IMR-90 (cell line): ENCODE results near the gene SLC37A1. TPM values are rescaled to one million over a fixed set of nuclear protein-coding genes. Genes with fewer than 3 reads are reported as not detected.

ENCODE experiments used
- ATAC-seq: fragments of 200-7000 bp; cut with Tn5 transposase; 2 replicates; pipeline ENCODE4 v1.9.1; 2020; ENCODE audit warnings: low read depth, mild to moderate bottlenecking, moderate library complexity
- BruUV-seq: library from RNA; stranded (reverse); fragments of 400-500 nt; replicated peaks from 2 replicates; lab custom pipeline; 2021; lab: Mats Ljungman, UMichigan
- CTCF ChIA-PET: fragments of 300-600 bp; formaldehyde crosslinking; extraction: SDS; loops from one replicate; lab custom pipeline; 2021; ENCODE audit warnings: antibody characterized with exemption; lab: Yijun Ruan, JAX
- POLR2A ChIA-PET: fragments of 300-600 bp; sonication (Branson Sonifier 250); formaldehyde crosslinking; loops from one replicate; lab custom pipeline; 2022; ENCODE audit warnings: antibody characterized with exemption; ENCODE audit not compliant: unreplicated experiment; lab: Charles Lee
- DNase-seq: peaks from one replicate; pipeline ENCODE4 v3.0.0; 2013
- H2AFZ ChIP-seq: replicated peaks from 2 replicates; pipeline ENCODE3; 2013; ENCODE audit warnings: low read length, mild to moderate bottlenecking; ENCODE audit not compliant: poor library complexity
- H2AK5ac ChIP-seq: 2 replicates; pipeline ENCODE4 v1.6.1; 2013; ENCODE audit warnings: low read depth, low read length, inconsistent platforms
- H2AK9ac ChIP-seq: replicated peaks from 2 replicates; pipeline ENCODE3; 2013; ENCODE audit warnings: mild to moderate bottlenecking, low read depth, low read length, moderate library complexity; ENCODE audit not compliant: poor library complexity
- H2BK120ac ChIP-seq: 2 replicates; pipeline ENCODE4 v1.6.1; 2013; ENCODE audit warnings: low read depth, low read length, inconsistent platforms
- H2BK15ac ChIP-seq: 3 replicates; pipeline ENCODE4 v1.6.1; 2013; ENCODE audit warnings: low read depth, low read length, inconsistent platforms
- H2BK20ac ChIP-seq: 2 replicates; pipeline ENCODE4 v1.6.1; 2013; ENCODE audit warnings: low read depth, mild to moderate bottlenecking, inconsistent platforms, low read length, moderate library complexity
- H2BK5ac ChIP-seq: 2 replicates; pipeline ENCODE4 v1.6.1; 2013; ENCODE audit warnings: mild to moderate bottlenecking, low read depth, low read length, inconsistent platforms; ENCODE audit not compliant: poor library complexity, severe bottlenecking
- H3K14ac ChIP-seq: replicated peaks from 2 replicates; pipeline ENCODE4 v1.6.1; 2013; ENCODE audit warnings: low read depth, low read length, inconsistent platforms
- H3K18ac ChIP-seq: 2 replicates; pipeline ENCODE4 v1.6.1; 2013; ENCODE audit warnings: low read depth, low read length, control low read depth
- H3K23ac ChIP-seq: 2 replicates; pipeline ENCODE4 v1.6.1; 2013; ENCODE audit warnings: low read depth, low read length, inconsistent platforms
- H3K27ac ChIP-seq: 2 replicates; pipeline ENCODE4 v1.5.1; 2013; ENCODE audit warnings: mild to moderate bottlenecking, control low read depth, low read length; ENCODE audit not compliant: insufficient read depth
- H3K27me3 ChIP-seq: 2 replicates; pipeline ENCODE4 v1.6.1; 2013; ENCODE audit warnings: low read length; ENCODE audit not compliant: control insufficient read depth, insufficient read depth
- H3K36me3 ChIP-seq: 2 replicates; pipeline ENCODE4 v1.6.1; 2013; ENCODE audit warnings: low read length, mixed read lengths; ENCODE audit not compliant: control insufficient read depth, insufficient read depth
- H3K4ac ChIP-seq: 2 replicates; pipeline ENCODE4 v1.6.1; 2013; ENCODE audit warnings: low read depth, low read length, inconsistent platforms
- H3K4me1 ChIP-seq: 2 replicates; pipeline ENCODE4 v1.6.1; 2013; ENCODE audit warnings: low read length, mixed read lengths; ENCODE audit not compliant: control insufficient read depth, insufficient read depth
- H3K4me2 ChIP-seq: 2 replicates; pipeline ENCODE4 v1.6.1; 2013; ENCODE audit warnings: low read depth, mild to moderate bottlenecking, control low read depth, low read length, moderate library complexity
- H3K4me3 ChIP-seq: 2 replicates; pipeline ENCODE4 v1.5.1; 2013; ENCODE audit warnings: low read depth, mild to moderate bottlenecking, control low read depth, low read length, moderate library complexity; ENCODE audit not compliant: insufficient read depth
- H3K56ac ChIP-seq: 2 replicates; pipeline ENCODE4 v1.6.1; 2013; ENCODE audit warnings: low read length, inconsistent platforms; ENCODE audit not compliant: insufficient read depth; ENCODE audit errors: extremely low read depth
- H3K79me1 ChIP-seq, 2 experiments: 2 replicates each; pipeline ENCODE4 v1.6.1; 2013; ENCODE audit warnings: low read length in 2 of 2, inconsistent platforms in 1 of 2, low read depth in 1 of 2
- H3K9ac ChIP-seq: 2 replicates; pipeline ENCODE4 v1.6.1; 2013; ENCODE audit warnings: low read depth, low read length, control low read depth
- H3K9me1 ChIP-seq: 2 replicates; pipeline ENCODE4 v1.6.1; 2013; ENCODE audit warnings: low read length, inconsistent platforms; ENCODE audit not compliant: insufficient read depth
- H3K9me3 ChIP-seq: 2 replicates; pipeline ENCODE4 v1.6.1; 2013; ENCODE audit warnings: low read length; ENCODE audit not compliant: control insufficient read depth, insufficient read depth
- H4K20me1 ChIP-seq: 2 replicates; pipeline ENCODE4 v1.6.1; 2013; ENCODE audit warnings: low read length, inconsistent platforms; ENCODE audit not compliant: insufficient read depth
- H4K5ac ChIP-seq: 2 replicates; pipeline ENCODE4 v1.6.1; 2013; ENCODE audit warnings: mild to moderate bottlenecking, low read depth, low read length, control low read depth
- H4K8ac ChIP-seq, 2 experiments: 2 replicates each; pipeline ENCODE4 v1.6.1; 2013; ENCODE audit warnings: low read depth in 2 of 2, low read length in 2 of 2, control low read depth in 1 of 2, inconsistent platforms in 1 of 2
- H4K91ac ChIP-seq: 2 replicates; pipeline ENCODE4 v1.6.1; 2013; ENCODE audit warnings: low read depth, low read length, inconsistent platforms; ENCODE audit not compliant: insufficient read depth
- BHLHE40 ChIP-seq: fragments of 150-350 bp; IDR thresholded peaks from 2 replicates; pipeline ENCODE4 v1.6.1; 2016; ENCODE audit warnings: mild to moderate bottlenecking, low read depth, low read length
- CTCF ChIP-seq: conservative IDR thresholded peaks from 2 replicates; pipeline ENCODE4 v1.5.1; 2012; ENCODE audit warnings: mild to moderate bottlenecking, low read depth, low read length, improper control_type of control experiment
- ELK1 ChIP-seq: fragments of 150-350 bp; IDR thresholded peaks from 2 replicates; pipeline ENCODE4 v1.6.1; 2016; ENCODE audit warnings: low read depth, mild to moderate bottlenecking, low read length, moderate library complexity, borderline replicate concordance
- MAFK ChIP-seq: IDR thresholded peaks from 2 replicates; pipeline ENCODE4 v1.6.1; 2012; ENCODE audit warnings: low read depth, low read length, improper control_type of control experiment
- MXI1 ChIP-seq: IDR thresholded peaks from 2 replicates; pipeline ENCODE4 v1.6.1; 2012; ENCODE audit warnings: low read depth, mild to moderate bottlenecking, low read length, moderate library complexity, borderline replicate concordance
- POLR2A ChIP-seq: IDR thresholded peaks from 2 replicates; pipeline ENCODE4 v1.6.1; 2012; ENCODE audit warnings: mild to moderate bottlenecking, low read depth, low read length
- RAD21 ChIP-seq: IDR thresholded peaks from 2 replicates; pipeline ENCODE4 v1.6.1; 2012; ENCODE audit warnings: low read length, improper control_type of control experiment
- RCOR1 ChIP-seq: IDR thresholded peaks from 2 replicates; pipeline ENCODE4 v1.6.1; 2012; ENCODE audit warnings: mild to moderate bottlenecking, low read length, improper control_type of control experiment; ENCODE audit not compliant: insufficient replicate concordance
- USF2 ChIP-seq: fragments of 150-350 bp; IDR thresholded peaks from 2 replicates; pipeline ENCODE4 v1.6.1; 2017; ENCODE audit warnings: mild to moderate bottlenecking, antibody characterized with exemption, low read length, low read depth
- WGBS, 2 experiments: methylation state at CpG; one replicate each; pipeline versions ENCODE4 v1.1.5 to v1.1.7; 2013; ENCODE audit warnings: missing lambda C conversion rate in 2 of 2; ENCODE audit not compliant: insufficient read length in 1 of 2; ENCODE audit errors: extremely low coverage in 2 of 2; 5-methylcytosine and 5-hydroxymethylcytosine counted together
- dilution Hi-C: fragments of 300-500 bp; cut with HindIII; formaldehyde crosslinking; loops from one replicate; pipeline ENCODE4 v1.14.3; 2018; ENCODE audit warnings: low sequenced_read_pairs; ENCODE audit not compliant: unreplicated experiment
- in situ Hi-C: fragments of 300-500 bp; cut with MboI; formaldehyde crosslinking; loops from 3 replicates; pipeline ENCODE4 v1.14.3; 2019; ENCODE audit warnings: low sequenced_read_pairs, inconsistent platforms, mixed read lengths
- intact Hi-C: fragments of 100-400 bp; cut with micrococcal nuclease; formaldehyde crosslinking; loops from 2 replicates; pipeline ENCODE4 v1.10.0; 2022
- polyA plus RNA-seq, 3 experiments: library from polyadenylated mRNA; depleted of rRNA; stranded (reverse); fragments of >200 nt; gene quantifications; 2 replicates each; pipeline ENCODE4 v1.2.3, GENCODE V29; 2012; ENCODE audit warnings: low replicate concordance in 1 of 3
- total RNA-seq: library from RNA; depleted of rRNA; stranded (reverse); fragments of >200 nt; gene quantifications from 2 replicates; pipeline ENCODE4 v1.2.3, GENCODE V29; 2012

Gene SLC37A1
- total and polyA plus RNA-seq, 2 of the 4 experiments (the other 2 are of a cell fraction), result 0.36 to 0.48 TPM

- ChIA-PET POLR2A (no interaction called here), CTCF (interaction anchor here (0.6 kb wide), 1 partner anchor 29 kb away, joined by 4 read pairs; no protein-coding TSS in a partner anchor)
- Histone ChIP-seq H2BK20ac (no peak overlapping the region), H4K91ac (no peak overlapping the region), H4K5ac (no peak overlapping the region), H3K14ac (no peak overlapping the region), H3K4me1 (no peaks in the 10 kb centered on the region), H3K4me2 (no peak overlapping the region), H3K23ac (no peak overlapping the region), H3K4ac (no peak overlapping the region), H2AFZ (no peak overlapping the region), H2BK120ac (no peak overlapping the region), H3K56ac (no peak overlapping the region), H3K9ac (no peak overlapping the region), H3K4me3 (no peak overlapping the region), H3K9me1 (no peaks in the 10 kb centered on the region), H3K9me3 (peaks cover 2% of the 10 kb centered on the region; the same call in 1 of the 2 replicates), H2AK5ac (no peak overlapping the region), H3K27me3 (peaks cover 15% of the 10 kb centered on the region), H3K18ac (no peak overlapping the region), H2BK5ac (no peak overlapping the region), H3K36me3 (no peaks in the 10 kb centered on the region), H3K27ac (no peak overlapping the region), H3K79me1 (no peaks in the 10 kb centered on the region), H2AK9ac (no peak overlapping the region), H4K20me1 (no peaks in the 10 kb centered on the region), H4K8ac (no peak overlapping the region), H2BK15ac (no peak overlapping the region)
- no peak for DNase-seq
- no TSS peak for BruUV-seq
- no peak for ATAC-seq
- no peak for TF ChIP-seq ELK1
- no peak for TF ChIP-seq POLR2A
- no peak for TF ChIP-seq MXI1
- no peak for TF ChIP-seq CTCF
- no peak for TF ChIP-seq USF2
- TF ChIP-seq MAFK, result no peak
- TF ChIP-seq BHLHE40, result no peak
- TF ChIP-seq RCOR1, result no peak
- TF ChIP-seq RAD21, result no peak
- dilution Hi-C loops (no loop called here), in situ Hi-C loops (no loop called here), intact Hi-C loops (no loop called here)
- WGBS, 2 experiments, result no CpG with 5 or more reads among the region's 11 CpGs
Observed at GRCh38 chr21:42597487-42598158, 84.0 kb downstream of the SLC37A1 start.
